HG02763 (cell line): ENCODE results near the gene HAO1.
"Not testable (repeated sequence)": the region's sequence is repeated elsewhere in the genome, so short reads cannot be mapped to it uniquely, and the experiment has no call there.

Experiments
- ATAC-seq: cut with Tn5 transposase; IDR thresholded peaks from one replicate; pipeline ENCODE4 v1.9.1; 2021; ENCODE audit warnings: mild to moderate bottlenecking, moderate library complexity; ENCODE audit not compliant: unreplicated experiment

HAO1 gene

DNA sequence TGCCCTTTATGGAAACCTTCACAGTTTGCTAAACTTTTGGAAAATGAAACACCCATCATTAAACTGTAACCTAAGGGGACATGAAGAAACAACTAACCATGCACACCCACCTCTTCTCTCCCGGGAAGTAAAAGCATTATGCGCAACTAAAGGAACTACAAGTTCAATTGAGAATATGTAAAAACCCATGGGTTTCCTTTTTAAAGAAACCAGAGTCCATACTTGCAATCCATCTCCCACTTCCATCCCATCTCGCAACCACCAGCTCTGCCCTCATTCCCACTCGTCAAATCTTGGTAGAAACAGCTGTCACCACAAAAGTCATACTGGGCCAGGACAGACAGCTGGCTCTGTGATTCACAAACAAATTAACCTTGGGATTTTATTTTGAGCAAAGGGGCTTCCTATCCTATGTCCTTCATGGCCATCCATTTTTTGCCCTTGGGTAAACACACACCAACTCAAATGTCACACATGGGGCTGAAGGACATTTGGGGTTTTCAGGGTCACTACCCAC, 81.5 kb downstream of the HAO1 start:
- ATAC-seq = no peak

DNA sequence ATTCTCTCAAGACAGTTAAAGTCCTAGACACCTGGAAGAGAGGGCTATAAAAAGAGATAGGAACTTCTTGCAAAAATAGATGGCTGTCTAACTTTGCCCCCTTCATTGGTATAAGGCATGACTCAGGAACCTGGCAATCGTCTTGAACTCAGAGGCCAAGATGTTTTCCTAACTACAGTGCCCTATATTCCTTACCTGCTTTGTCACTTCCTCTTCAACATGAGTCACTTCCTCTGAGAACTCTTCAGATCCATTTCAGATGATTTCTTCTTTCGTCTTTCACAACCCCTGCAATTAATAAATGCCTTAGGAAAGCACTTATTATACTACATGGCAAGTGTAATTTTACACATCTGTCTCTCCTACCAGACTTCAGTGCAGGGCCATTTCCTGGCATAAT, 83.5 kb downstream of the HAO1 start:
- no peak for ATAC-seq

DNA sequence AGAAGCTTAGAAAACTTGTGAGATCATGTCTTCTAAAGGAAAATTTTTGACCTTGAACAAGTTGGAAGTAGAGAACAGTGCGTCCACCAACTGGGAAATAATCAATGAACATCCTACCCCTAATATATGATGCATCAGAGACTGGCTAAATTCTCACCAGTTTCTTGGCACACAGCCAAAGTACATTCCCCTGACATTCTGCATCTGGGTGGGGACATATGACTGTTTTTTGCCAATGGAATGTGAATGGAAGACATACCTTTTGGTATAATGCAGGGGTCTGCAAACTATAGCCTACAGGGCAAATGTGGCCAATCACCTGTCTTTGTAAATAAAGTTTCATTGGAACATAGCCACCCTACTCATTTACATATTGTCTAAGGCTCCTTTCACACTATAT, 84.7 kb downstream of the HAO1 start:
- no peak for ATAC-seq

DNA sequence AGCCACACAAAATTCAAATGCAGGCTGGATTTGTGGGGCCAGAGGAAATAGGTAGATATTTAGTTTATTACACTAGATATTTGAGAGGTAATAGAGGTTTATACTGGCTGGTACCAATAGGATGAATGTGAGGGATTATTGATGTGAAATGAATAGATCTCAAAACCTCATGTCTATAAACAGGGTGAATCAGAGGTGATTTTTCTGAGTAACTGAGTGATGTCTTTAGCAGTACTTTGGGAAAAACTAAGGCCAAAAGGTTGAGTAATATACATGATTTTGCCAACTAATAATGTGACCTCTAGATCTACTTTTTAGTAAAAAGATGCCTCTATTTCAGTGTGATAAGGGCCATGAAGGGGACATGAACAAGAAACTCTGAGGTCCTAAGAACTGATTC, 86.8 kb downstream of the HAO1 start:
- no peak for ATAC-seq

DNA sequence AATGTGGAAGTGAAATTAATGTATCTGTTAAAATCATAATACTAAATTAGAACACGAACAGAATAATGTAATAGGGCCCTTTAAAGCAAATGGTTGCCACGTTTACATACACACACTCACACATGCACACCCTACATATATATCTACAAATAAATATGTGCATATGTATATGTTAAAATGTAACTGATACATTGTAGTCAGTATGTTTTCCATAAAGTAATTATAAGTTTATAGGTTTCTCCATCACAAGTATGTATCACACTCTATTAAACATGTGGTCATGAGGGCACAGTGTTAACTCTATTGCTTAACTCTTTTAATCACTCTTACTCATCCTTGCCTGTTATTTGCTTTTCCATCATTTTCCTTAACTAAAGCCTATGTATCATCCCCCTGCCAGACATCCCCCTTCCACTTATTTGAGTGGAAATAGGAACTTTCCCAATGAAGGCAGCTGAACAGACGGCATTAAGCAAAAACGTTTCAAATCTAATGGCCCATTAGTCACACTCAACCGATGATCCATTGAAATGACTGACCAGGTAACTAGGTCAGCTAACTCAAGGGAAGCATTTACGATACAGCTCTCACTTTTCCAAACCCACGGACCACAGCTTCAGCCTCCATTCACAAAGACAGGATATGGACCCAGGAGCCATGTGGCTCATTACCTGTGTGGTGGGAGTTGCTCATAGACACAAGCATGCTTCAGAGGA, 89.3 kb downstream of the HAO1 start:
- ATAC-seq = no peak

DNA sequence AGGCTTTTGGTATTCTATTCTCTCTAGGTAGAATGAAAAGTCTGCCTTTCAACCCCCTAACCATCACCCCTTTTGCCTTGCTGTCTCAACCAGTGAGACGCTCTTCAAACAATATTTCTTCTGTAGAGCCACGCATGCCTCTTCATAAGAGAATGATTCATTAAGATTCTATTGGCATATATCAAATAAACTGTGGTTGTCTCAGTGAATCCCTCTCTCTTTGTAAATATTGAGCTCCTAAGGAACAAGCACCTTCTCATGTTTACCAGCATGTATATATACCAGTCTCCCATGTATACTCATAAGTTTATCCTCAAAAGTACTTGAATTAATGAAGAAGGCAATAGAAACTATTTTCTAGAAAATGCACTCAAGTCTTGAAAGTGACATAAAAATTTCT, 90.6 kb downstream of the HAO1 start:
- ATAC-seq = no peak

DNA sequence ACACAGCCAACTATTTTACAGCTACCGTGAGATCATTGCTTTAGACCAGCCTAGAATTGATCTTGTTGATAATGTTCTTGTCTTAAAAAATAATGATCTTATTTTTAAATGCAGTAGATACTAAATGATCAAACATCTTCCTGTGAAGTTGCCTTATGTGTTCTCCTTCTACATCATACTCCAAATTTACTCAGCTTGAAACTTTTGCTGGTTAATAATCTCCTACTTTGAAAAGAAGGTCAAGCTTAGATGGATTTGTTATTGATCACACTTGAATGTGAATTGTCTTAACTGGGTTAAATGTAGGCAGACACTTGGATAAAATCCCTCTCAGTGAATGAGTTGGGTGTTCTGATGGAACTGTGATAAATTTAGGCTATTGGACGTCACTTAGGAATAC, 91.9 kb downstream of the HAO1 start:
- ATAC-seq = no peak

DNA sequence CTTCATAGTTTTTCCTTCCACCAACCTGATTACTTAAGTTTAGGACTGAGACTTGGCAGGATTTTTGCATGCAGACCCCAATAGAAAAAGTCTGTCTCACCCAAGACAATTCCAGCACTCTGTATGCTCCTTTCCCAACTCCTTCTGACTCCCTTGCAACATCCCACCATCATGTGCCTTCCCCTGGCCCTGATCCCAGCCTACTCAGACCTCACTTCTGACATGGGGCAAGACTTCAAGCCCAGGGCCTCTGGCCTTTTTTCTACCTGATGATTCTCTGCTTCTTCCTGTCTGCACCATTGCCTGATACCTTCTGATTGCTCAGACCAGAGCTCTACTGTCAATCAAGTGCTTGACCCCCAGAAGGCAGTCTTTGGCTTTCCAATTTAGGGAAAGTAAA, 96.6 kb downstream of the HAO1 start:
- ATAC-seq = no peak

DNA sequence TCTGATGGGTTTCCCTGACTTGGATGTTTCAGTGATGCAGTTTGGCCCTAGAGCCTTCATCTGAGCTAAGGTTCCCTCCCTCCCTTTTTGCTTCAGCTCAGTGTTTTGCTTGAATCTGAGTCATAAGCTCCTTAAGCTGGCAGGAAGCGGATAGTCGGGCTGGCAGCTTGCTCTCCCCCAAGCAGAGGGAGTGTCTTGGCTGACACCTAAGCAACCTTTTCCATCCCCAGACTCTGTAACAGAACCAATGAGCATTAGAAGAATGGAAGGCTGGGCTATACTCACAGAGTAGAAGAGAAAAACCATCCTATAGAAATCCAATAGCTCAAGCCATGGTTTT, 98.3 kb downstream of the HAO1 start:
- ATAC-seq = no peak

DNA sequence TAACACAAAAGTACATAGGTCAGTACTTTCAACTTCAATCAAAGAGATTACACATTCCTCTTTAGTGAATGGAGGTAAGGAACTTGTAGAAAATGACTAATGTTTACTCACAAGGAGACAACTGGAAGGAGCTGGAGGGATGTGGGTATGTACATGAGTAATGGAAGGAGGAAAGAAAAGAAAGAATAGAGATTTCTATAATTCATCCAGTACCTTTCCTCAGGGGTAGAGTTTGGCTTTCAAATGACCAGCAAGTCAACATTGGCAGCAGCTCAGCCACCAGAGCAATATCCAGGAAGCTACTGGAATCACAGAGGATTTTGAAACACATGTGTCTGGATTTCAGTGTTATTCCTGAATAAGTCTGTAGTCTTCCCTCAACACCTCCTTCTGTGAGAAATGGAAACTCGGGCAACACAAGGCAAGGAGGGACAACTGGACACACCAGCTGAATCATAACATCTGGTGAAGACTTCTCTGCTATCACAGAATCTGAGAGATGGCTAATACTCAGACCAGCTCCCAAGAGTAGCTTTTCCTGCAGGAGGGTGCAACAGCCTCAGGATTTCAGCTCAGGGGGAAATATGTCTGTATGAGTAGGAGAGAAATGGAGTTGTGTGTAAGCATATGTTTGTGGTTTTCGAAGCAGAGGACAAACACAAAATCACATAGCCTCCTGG, 98.8 kb downstream of the HAO1 start:
- ATAC-seq = no peak

DNA sequence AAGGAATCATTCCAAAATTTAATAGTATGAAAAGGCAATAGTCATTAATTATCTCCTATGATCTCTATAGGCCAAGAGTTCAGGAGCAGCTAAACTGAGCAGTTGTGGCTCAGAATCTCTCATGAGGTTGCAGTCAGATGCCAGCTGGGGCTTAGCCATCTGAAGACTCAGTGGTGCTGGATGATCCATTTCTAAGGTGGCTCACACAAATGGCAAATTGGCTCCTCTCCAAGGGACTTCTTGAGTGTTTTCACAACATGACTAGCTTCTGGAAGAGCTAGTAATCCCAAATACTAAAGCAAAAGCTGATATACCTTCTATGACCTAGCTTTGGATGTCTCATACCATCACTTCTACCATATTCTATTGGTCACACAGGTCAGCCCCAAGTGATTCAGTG, 104.2 kb downstream of the HAO1 start:
- ATAC-seq = no peak

DNA sequence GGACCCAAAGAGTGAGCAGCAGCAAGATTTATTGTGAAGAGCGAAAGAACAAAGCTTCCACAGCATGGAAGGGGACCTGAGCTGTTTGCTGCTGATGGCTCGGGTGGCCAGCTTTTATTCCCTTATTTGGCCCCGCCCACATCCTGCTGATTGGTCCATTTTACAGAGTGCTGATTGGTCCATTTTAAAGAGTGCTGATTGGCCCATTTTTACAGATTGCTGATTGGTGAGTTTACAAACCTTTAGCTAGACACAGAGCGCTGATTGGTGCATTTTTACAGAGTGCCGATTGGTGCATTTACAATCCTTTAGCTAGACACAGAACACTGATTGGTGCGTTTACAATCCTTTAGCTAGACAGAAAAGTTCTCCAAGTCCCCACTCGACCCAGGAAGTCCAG, 105.8 kb downstream of the HAO1 start:
- ATAC-seq = not testable (repeated sequence)
